Pancreas (tissue), 10 donors: ENCODE data around the gene ADAMTS9. TPM values are rescaled to one million over a fixed set of nuclear protein-coding genes. Genes with fewer than 3 reads are reported as not detected.

Experiments used
- ATAC-seq, 4 donors: fragments of 200-7000 bp; cut with Tn5 transposase; one replicate each; pipeline versions ENCODE4 v1.8.0 to v1.9.1; 2020; ENCODE audit warnings: mild to moderate bottlenecking in 4 of 4, moderate library complexity in 4 of 4
- DNase-seq, 6 donors: peaks; one replicate each; pipeline ENCODE4 v3.0.0-alpha.2; 2020
- FAIRE-seq: peaks from 2 replicates; lab custom pipeline; 2012; peaks lifted over from hg19 to GRCh38; lab: Jason Lieb, UNC
- H3K27ac ChIP-seq, 4 donors: fragments of 200-600 bp; sonication (generic); 1 replicate in 3 of 4; 2 replicates in 1 of 4; pipeline versions ENCODE4 v1.5.0 to v1.8.0; 2020
- H3K27me3 ChIP-seq, 4 donors: fragments of 200-600 bp; one replicate each; pipeline ENCODE4 v1.8.0; 2021
- H3K36me3 ChIP-seq, 3 donors: fragments of 200-600 bp; sonication (generic) in 1 of 3; one replicate each; pipeline versions ENCODE4 v1.5.0 to v1.8.0; 2020 to 2021
- H3K4me1 ChIP-seq, 3 donors: fragments of 200-600 bp; one replicate each; pipeline ENCODE4 v1.8.0; 2021
- H3K4me3 ChIP-seq, 4 donors: fragments of 200-600 bp; sonication (generic) in 2 of 4; one replicate each; pipeline versions ENCODE4 v1.5.0 to v1.8.0; 2020 to 2021
- H3K9me3 ChIP-seq, 4 donors: fragments of 200-600 bp; one replicate each; pipeline ENCODE4 v1.8.0; 2021
- WGBS, 2 donors: extraction: QIAGEN DNeasy Blood & Tissue Kit; methylation state at CpG; one replicate each; pipeline ENCODE4 v1.1.7; 2013; 5-methylcytosine and 5-hydroxymethylcytosine counted together
- intact Hi-C, 3 donors: fragments of 100-400 bp; cut with DNase I; formaldehyde crosslinking; loops; one replicate each; pipeline versions ENCODE4 v1.11.1 to v1.14.2; 2022
- polyA plus RNA-seq, 2 donors: library from polyadenylated mRNA; stranded (reverse); fragments of 200-250 nt; gene quantifications; one replicate each; pipeline ENCODE4 v1.2.3, GENCODE V29; 2013
- total RNA-seq, 6 donors: library from RNA; stranded (reverse); fragmentation: NEBNext Ultra II Directional in 4 of 6; extraction: Animal tissue kit (Norgen Biotek cat#: 25700) in 4 of 6; gene quantifications; one replicate each; pipeline versions ENCODE4 v1.2.1 to v1.2.4, GENCODE V29; 2021 to 2023
- TF ChIP-seq, protein P1 (sequence below), 4 donors: fragments of 200-600 bp; sonication (generic) in 3 of 4; IDR thresholded peaks; one replicate each; pipeline versions ENCODE4 v1.5.0 to v1.8.0; 2021; ENCODE audit warnings: antibody characterized with exemption in 4 of 4
- donor health status: healthy with polysubstance abuse.
- donor health status: DM: no; HTN: no; CAD: no; lungs with moderate emphysema.
- donor health status: DM: no; HTN: no; CAD: no.
- donor health status: control.
- donor health status: control.
- donor health status: Bipolar disorder and iron deficiency.
- donor health status: DM: yes; HTN: yes; CAD: no.
- donor health status: DM: no; HTN: no; CAD: no.
- donor health status: DM: no; HTN: no; CAD: no.
- donor health status: DM: yes; HTN: yes; CAD: no.

The ADAMTS9 gene, protein sequence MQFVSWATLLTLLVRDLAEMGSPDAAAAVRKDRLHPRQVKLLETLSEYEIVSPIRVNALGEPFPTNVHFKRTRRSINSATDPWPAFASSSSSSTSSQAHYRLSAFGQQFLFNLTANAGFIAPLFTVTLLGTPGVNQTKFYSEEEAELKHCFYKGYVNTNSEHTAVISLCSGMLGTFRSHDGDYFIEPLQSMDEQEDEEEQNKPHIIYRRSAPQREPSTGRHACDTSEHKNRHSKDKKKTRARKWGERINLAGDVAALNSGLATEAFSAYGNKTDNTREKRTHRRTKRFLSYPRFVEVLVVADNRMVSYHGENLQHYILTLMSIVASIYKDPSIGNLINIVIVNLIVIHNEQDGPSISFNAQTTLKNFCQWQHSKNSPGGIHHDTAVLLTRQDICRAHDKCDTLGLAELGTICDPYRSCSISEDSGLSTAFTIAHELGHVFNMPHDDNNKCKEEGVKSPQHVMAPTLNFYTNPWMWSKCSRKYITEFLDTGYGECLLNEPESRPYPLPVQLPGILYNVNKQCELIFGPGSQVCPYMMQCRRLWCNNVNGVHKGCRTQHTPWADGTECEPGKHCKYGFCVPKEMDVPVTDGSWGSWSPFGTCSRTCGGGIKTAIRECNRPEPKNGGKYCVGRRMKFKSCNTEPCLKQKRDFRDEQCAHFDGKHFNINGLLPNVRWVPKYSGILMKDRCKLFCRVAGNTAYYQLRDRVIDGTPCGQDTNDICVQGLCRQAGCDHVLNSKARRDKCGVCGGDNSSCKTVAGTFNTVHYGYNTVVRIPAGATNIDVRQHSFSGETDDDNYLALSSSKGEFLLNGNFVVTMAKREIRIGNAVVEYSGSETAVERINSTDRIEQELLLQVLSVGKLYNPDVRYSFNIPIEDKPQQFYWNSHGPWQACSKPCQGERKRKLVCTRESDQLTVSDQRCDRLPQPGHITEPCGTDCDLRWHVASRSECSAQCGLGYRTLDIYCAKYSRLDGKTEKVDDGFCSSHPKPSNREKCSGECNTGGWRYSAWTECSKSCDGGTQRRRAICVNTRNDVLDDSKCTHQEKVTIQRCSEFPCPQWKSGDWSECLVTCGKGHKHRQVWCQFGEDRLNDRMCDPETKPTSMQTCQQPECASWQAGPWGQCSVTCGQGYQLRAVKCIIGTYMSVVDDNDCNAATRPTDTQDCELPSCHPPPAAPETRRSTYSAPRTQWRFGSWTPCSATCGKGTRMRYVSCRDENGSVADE (N-terminal part only)
- total RNA-seq (10 to 100 TPM; 11.4 to 18.4 (median 15.7) TPM), polyA plus RNA-seq (10 to 100 TPM; 19.2 to 34.7 TPM)

DNA sequence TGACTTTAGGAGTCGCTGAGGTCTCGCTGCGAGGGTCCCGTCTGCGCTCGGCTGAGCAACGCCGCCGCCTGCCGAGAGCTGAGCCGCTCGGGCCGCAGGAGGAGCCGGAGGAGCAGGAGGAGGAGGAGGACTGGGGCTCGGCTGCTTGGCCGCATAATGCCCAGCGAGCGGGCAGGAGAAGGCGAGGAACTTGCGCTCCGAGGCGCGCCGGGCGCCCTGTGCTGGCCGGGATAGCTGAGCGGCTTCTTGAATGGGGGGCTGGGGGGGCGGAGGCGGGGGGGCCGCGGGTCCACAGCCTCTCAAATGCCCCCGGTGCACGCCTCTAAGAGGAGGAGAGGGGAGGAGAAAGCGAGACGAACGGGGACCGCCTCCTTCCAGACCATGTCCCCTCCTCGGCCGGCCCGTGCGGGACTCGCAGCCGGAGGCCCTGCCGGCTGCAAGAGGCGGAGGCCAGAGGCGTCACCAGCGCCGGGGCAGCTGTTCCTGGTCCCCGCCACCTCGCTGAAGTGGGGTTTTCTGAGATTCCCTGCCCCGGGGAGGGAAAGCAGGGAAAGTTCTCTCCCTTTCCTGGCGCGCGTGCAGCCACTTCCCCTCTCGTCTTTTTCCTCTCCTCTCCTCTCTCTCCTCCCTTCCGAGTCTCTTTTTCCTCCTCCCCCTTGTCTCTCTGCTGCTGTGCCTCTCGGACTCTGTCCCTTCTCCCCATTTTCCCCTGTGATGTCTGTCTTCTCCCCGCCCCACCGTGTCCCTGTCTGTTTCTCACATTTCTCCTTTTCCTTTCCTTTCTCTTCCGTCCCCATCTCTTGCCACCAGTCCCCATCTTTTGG, at the start of gene ADAMTS9:
ADAMTS9 (minus strand) TSS at position 220 of the 824 bp plus-strand sequence. CDS start 343 bp downstream, outside the sequence.
- TF ChIP-seq, protein P1, sequence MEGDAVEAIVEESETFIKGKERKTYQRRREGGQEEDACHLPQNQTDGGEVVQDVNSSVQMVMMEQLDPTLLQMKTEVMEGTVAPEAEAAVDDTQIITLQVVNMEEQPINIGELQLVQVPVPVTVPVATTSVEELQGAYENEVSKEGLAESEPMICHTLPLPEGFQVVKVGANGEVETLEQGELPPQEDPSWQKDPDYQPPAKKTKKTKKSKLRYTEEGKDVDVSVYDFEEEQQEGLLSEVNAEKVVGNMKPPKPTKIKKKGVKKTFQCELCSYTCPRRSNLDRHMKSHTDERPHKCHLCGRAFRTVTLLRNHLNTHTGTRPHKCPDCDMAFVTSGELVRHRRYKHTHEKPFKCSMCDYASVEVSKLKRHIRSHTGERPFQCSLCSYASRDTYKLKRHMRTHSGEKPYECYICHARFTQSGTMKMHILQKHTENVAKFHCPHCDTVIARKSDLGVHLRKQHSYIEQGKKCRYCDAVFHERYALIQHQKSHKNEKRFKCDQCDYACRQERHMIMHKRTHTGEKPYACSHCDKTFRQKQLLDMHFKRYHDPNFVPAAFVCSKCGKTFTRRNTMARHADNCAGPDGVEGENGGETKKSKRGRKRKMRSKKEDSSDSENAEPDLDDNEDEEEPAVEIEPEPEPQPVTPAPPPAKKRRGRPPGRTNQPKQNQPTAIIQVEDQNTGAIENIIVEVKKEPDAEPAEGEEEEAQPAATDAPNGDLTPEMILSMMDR (IDR thresholded peaks at IDR 0.05), result no peak
- intact Hi-C loops, result no loop called here
- no peak for FAIRE-seq
- Histone ChIP-seq H3K36me3 (no peaks in the 10 kb centered on the region), H3K4me3 (peak within 1 kb of the TSS; percentile 10 to 53 (median 42)), H3K4me1 (no peaks in the 10 kb centered on the region), H3K9me3 (no peaks in the 10 kb centered on the region), H3K27me3 (no peaks in the 10 kb centered on the region), H3K27ac (peak within 1 kb of the TSS; percentile 27 to 88 (median 80))
- ATAC-seq, result peak; percentile 53 to 63 (median 58)
- 0 to 1% methylated on average over 36 to 60 of the region's 60 CpGs for WGBS, 2 donors
- DNase-seq, result peak; percentile 52 to 84 (median 64)

DNA sequence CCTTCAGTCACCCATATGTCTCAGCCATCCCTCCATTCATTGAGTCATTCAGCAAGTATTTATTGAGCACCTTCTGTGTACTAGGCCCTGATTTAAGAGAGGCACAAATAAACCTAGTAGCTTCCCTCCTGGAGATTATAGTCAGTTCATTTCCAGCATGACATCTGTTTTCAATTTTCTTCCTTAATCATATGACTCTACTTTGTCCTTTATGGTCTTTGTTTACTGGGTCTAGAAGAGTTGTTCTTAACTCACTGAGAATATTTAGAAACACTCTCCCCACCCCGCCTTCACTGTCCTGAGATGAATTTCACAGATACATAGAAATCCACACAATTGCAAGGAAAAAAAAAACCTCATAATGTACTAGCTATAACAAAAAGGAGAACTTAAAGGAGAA, 44.8 kb upstream of the ADAMTS9 start:
- Histone ChIP-seq H3K27me3 (no peaks in the 10 kb centered on the region), H3K36me3 (no peaks in the 10 kb centered on the region), H3K4me1 (no peaks in the 10 kb centered on the region), H3K4me3 (no peak overlapping the region), H3K27ac (no peak overlapping the region), H3K9me3 (no peaks in the 10 kb centered on the region)
- no peak for ATAC-seq
- FAIRE-seq, result no peak
- DNase-seq, result no peak
- TF ChIP-seq, protein P1 (IDR thresholded peaks at IDR 0.05), result no peak
- 86 to 97% methylated on average over 1 of the region's 1 CpG for WGBS, 2 donors
- intact Hi-C loops, result no loop called here

DNA sequence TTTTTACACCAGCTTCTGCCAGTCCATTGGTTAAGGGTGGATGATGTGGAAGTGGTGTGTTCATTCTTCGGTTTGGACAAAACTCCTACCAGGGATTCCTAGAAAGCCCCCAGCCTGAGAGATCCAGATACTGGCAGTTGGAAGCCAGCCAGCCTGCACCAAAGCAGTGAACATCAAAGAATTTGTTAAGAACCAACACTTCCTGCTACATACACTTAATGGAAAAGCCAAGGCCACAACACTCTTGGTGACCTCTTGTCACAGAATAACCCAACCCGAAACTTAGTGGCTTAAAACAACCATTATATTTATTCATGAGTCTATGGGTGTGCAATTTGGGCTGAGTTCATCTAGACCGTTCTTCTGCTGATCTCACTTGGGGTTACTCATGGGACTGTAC, 42.9 kb upstream of the ADAMTS9 start:
- no peak overlapping the region for H3K4me3 ChIP-seq
- ATAC-seq (no peak), FAIRE-seq (no peak), DNase-seq (no peak)
- no peaks in the 10 kb centered on the region for H3K27me3 ChIP-seq
- TF ChIP-seq, protein P1 (IDR thresholded peaks at IDR 0.05), result no peak
- intact Hi-C loops, result no loop called here
- H3K9me3 ChIP-seq, result no peaks in the 10 kb centered on the region
- H3K27ac ChIP-seq, result no peak overlapping the region
- no peaks in the 10 kb centered on the region for H3K36me3 ChIP-seq
- no peaks in the 10 kb centered on the region for H3K4me1 ChIP-seq
- WGBS, 2 donors, result 66 to 68% methylated on average over 3 of the region's 3 CpGs

DNA sequence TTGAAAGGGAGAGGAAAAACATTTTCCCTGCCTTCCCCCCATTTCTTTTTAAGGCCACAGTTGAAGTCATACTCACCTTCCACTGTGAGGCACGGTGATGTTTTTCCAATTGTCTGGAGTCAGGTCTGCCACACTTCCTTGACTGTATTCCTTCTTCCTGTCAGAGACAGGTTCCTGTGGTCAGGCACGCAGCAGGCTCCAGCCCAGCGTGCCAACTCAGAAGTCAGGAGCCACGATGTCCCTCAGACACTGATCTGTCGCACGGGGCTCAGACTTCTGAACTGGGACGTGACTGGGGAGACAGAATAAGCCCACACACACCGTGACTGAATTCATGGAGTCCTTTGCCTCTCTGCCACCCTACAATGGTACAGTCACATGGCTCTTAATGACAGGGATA, 41.2 kb upstream of the ADAMTS9 start:
- H3K27ac ChIP-seq, result no peak overlapping the region
- ATAC-seq, result no peak
- H3K27me3 ChIP-seq, result no peaks in the 10 kb centered on the region
- DNase-seq, result no peak
- intact Hi-C loops, result no loop called here
- no peak for FAIRE-seq
- 83 to 90% methylated on average over 8 of the region's 8 CpGs for WGBS, 2 donors
- no peaks in the 10 kb centered on the region for H3K4me1 ChIP-seq
- H3K9me3 ChIP-seq, result no peaks in the 10 kb centered on the region
- H3K36me3 ChIP-seq, result no peaks in the 10 kb centered on the region
- no peak overlapping the region for H3K4me3 ChIP-seq
- TF ChIP-seq, protein P1 (IDR thresholded peaks at IDR 0.05), result no peak
